SW480 (cell line): Measurements from ENCODE around the gene UBXN10.
"Not testable (repeated sequence)": the region's sequence is repeated elsewhere in the genome, so short reads cannot be mapped to it uniquely, and the experiment has no call there.

Source experiments
- DNase-seq: peaks from one replicate; pipeline ENCODE4 v3.0.0-alpha.2; 2016; ENCODE audit warnings: low spot score

UBXN10 gene

GRCh38 chr1:20200966-20201365 lies 15.1 kb downstream of the UBXN10 start:
- no peak for DNase-seq

DNA sequence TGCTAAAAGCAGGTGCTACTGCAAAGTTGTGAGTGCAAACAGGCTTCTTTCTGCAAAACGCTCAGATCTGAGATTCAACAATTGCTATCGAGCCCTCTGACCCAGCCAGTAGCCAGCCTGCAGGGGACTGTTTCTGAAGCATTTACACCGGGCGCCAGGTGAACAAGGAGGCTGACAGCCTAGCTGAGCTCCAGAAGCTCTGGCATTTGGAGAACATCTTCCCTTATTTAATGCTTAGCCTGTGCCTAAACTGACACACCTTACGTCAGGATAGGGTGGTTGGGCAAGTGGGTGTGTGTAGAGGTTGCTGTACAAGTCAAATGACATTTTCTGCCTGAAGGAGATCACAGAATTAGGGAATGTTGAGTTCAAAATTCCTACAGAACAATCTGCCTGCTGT lies 16.3 kb downstream of the UBXN10 start:
- DNase-seq: no peak

GRCh38 chr1:20207546-20207945 lies 21.6 kb downstream of the UBXN10 start:
- no peak for DNase-seq

DNA sequence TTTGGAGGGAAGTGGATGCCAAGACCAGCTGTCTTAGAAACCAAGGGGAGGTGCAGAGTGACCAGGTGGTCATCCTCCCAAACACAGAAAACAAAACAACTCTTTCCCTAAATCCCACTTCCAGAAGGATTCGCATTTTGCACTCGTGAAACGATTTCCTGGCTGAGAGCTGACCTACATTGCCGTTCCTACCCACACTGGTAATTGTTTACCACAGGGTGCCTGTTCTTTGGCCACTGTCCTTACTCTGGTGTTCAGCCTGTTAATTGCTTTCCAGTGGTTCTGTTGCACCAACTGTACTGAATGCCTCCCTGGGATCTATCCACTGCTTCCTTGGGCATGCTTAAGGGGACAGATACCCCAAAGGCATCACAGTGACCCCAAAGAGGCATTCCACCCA lies 23.6 kb downstream of the UBXN10 start:
- no peak for DNase-seq

DNA sequence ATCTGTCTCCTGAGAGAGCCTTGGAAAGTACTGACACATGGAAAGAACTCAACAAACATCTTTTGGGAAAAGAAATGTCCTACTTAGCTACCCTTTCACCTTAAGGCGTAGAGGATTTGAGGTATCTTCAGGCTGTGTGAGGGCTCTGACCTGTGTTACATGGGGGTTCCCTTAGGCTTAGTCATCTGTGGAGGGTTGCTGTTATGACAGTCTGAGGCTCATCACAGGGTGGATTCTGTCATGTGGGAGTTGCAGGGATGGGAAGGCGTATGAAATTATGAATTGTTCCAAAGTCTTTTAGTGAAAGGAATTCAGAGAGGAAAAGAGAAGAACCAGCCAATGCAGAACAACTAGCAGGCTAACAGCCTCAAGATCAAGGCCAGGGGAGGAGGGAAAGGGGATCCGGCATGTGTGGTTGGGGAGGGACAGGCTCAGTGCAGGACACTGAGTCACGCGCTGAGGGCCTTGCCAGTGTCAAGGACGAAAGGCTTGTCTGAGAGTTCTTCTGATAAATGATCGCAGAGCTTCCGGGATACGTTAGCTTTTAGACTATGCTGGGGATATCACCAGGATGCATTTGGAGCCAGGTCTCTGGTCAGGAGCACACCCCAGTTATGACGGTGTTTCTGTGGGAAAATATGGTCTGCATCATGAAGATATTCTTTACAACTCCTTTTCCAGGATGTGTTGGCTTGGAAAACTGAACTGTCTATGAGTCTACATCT lies 25.0 kb downstream of the UBXN10 start:
- no peak for DNase-seq

DNA sequence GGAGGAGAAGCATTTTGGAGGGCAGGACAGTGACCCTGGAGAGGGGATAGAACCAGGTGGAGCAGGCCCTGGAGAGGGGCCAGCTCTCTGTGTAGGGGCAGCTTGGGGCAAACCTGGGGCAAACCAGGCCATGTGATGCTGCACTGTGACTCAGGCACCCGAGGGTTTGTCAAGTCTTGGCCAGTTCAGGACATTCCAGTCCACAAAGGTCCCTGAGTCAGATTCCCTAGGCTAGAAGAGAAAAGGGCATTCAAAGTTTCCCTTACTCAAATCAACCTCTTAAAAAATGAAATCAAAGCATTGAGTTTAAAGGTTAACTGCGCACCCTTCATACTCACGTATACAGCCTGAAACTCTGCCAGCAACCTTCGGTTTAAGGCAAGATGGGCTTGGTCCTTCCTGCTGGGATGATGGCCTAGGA lies 25.6 kb downstream of the UBXN10 start:
- DNase-seq: no peak

DNA sequence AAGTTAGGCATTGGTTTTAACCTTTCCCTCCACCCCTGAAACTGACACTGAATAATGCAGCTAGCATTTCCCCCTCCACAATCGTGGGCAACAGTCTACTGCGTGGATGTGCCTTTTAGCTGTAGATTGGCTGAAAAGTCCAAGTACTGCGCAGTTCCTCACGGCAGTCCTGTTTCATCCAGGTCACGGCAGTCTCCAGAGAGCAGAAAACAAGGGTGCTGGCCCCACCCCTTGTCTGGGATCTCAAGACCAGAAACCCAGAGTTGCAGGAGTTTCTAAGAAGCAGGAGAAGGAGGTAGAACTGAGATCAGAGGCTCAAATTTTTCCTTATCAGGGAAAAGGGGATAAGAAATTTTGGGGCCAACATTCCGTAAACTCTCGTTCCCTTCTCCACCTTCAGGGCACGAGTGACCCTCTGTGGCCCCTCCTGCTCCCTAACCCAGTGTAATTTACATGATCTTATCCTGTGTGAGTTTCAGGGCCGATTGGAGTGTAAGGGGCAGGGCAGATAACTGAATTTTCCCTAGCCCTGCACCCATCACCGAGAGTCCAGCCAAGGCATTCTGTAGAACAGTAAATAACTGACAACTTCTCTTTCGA lies 26.3 kb downstream of the UBXN10 start:
- DNase-seq: no peak

- DNase-seq: peak; percentile 72
These were observed 26.9 kb downstream of the UBXN10 start for GRCh38 chr1:20212685-20213331.

GRCh38 chr1:20215716-20216115 lies 29.8 kb downstream of the UBXN10 start:
- DNase-seq: no peak

- peak; percentile 60 for DNase-seq
These were observed 30.7 kb downstream of the UBXN10 start for GRCh38 chr1:20216574-20216973.

DNA sequence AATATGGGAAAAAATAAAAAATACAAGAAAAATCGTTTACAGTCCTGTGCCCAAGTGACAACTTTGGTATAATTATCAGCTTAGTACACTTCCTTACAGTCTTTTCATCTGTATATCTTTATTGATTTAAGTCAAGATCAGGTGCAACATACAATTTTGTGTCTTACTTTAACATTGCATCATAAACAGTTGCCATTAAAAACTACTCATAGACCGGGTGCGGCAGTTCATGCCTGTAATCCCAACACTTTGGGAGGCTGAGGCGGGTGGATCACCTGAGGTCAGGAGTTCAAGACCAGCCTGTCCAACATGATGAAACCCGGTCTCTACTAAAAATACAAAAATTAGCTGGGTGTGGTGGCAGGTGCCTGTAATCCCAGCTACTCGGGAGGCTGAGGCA lies 33.2 kb downstream of the UBXN10 start:
- not testable (repeated sequence) for DNase-seq

DNA sequence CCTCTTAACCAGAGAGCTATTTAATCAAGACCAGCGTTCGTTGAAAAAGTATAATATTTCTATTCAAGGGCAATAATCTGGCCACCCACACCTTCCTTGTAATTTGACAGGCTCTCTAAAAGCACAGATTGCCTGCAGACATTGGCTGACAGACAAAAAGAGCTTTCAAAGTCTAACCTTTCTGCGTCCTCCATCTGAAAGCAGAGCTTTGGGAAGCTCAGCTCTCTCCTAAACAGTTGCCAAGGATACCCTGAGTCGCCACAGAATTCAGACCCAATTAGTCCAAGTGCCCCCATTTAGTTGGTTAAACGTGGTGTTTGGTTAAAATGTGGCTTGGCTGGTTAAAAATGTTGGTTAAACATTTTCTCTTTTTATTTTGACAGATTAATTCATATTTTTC lies 34.1 kb downstream of the UBXN10 start:
- no peak for DNase-seq

GRCh38 chr1:20223106-20223505 lies 37.2 kb downstream of the UBXN10 start:
- DNase-seq: no peak

GRCh38 chr1:20223551-20224419 lies 37.9 kb downstream of the UBXN10 start:
- DNase-seq: no peak

DNA sequence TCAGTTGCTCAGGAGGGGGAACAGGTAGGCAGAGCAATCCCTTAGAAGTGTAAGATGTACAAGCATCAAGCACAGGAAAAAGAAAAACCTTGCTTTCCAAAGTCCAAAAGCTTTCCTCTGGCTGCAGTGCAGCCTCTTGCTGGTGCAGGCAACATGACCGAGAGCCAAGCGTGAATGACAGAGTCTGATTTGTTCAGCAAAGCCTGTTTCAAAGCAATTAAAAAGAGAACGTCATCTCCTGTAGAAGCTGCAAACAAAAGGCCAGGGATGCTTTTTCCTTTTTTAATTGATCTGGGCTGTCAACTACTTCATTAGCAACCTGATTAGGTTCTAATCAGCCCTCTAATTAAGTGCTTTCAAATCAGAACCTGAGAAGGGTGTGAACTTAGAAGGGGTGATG lies 38.6 kb downstream of the UBXN10 start:
- DNase-seq: no peak

GRCh38 chr1:20227704-20228103 lies 41.8 kb downstream of the UBXN10 start:
- no peak for DNase-seq

DNA sequence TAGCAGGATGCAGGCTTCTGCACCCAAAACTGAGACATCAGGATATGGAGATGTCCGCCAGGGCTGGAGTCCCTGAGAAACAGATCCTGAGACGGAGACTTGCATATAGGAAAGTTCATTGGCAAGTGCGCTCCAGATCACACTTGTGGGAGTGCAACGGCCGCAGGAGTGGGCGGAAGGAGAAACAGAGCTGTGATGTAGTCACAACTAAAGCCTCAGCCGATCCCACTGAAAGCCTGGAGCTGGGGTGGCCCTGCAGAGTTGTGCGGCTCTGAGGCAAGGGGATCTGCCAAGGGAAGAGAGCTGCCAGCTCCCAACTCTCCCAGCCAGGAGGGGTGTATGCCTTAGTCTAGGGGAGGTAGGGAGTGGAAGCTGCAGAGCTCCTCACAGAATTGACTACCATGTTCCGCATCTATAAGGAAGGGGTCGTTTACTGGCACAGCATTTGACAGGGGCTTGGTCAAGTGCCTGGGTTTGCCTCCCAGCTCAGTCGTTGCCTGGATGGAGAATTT lies 42.5 kb downstream of the UBXN10 start:
- DNase-seq: no peak

- no peak for DNase-seq
These were observed 43.3 kb downstream of the UBXN10 start for GRCh38 chr1:20229171-20229570.

GRCh38 chr1:20232564-20232963 lies 46.7 kb downstream of the UBXN10 start:
- DNase-seq: not testable (repeated sequence)

- peak; percentile 46 for DNase-seq
These were observed 47.5 kb downstream of the UBXN10 start for GRCh38 chr1:20233394-20233793.

DNA sequence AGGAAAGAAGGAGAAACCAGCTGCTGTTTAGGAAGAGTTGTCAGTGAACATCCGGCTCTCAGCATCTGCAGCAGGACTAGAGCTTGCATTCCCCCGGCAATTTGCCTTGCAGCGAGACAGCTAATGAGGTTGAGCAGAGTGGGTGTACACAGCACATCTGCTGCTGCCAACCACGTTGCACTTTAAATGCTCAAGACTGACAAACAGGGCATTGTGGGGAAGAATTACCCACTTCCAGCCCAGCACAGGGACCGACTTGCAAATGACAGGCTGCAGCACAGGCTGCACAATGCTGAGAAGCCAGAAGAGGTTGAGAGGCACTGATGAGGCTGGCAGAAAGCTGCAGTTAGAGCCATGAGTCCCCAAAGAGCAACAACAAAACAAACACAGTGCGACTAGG lies 48.0 kb downstream of the UBXN10 start:
- no peak for DNase-seq
